Neutrophil (primary cell): ENCODE measurements around the gene BNC2.

Experiments used
- H3K27ac ChIP-seq: fragments of 200-600 bp; sonication (generic); 2 replicates; pipeline ENCODE4 v1.5.1; 2016; ENCODE audit warnings: mild to moderate bottlenecking, moderate library complexity
- H3K27me3 ChIP-seq: fragments of 200-600 bp; sonication (generic); 2 replicates; pipeline ENCODE4 v1.6.0; 2016; ENCODE audit warnings: mild to moderate bottlenecking
- H3K36me3 ChIP-seq: fragments of 200-600 bp; sonication (generic); 2 replicates; pipeline ENCODE4 v1.5.1; 2017
- H3K4me1 ChIP-seq, 2 experiments: fragments of 200-600 bp in 1 of 2; sonication (generic) in 1 of 2; 1 replicate in 1 of 2; 2 replicates in 1 of 2; pipeline versions ENCODE4 v1.5.1 to v1.6.1; 2013 to 2016; ENCODE audit warnings: low read depth in 1 of 2, low read length in 1 of 2, mild to moderate bottlenecking in 1 of 2, moderate library complexity in 1 of 2; ENCODE audit not compliant: control insufficient read depth in 1 of 2, insufficient read depth in 1 of 2
- H3K4me3 ChIP-seq, 2 experiments: fragments of 200-600 bp in 1 of 2; sonication (generic) in 1 of 2; 1 replicate in 1 of 2; 2 replicates in 1 of 2; pipeline ENCODE4 v1.5.1; 2013 to 2016; ENCODE audit warnings: low read depth in 1 of 2, low read length in 1 of 2, mild to moderate bottlenecking in 1 of 2, moderate library complexity in 1 of 2
- H3K9me3 ChIP-seq: fragments of 200-600 bp; sonication (generic); 2 replicates; pipeline ENCODE4 v1.5.1; 2016
- CTCF ChIP-seq: fragments of 200-600 bp; sonication (generic); IDR thresholded peaks from 2 replicates; pipeline ENCODE4 v1.5.1; 2016; ENCODE audit warnings: antibody characterized with exemption

BNC2 gene

GRCh38 chr9:16681652-16681987 is 188.8 kb downstream of the BNC2 start:
- H3K27me3 ChIP-seq: no peaks in the 10 kb centered on the region
- no peak for TF ChIP-seq CTCF
- no peaks in the 10 kb centered on the region for H3K9me3 ChIP-seq
- no peaks in the 10 kb centered on the region for H3K36me3 ChIP-seq
- no peaks in the 10 kb centered on the region for H3K4me1 ChIP-seq
- H3K27ac ChIP-seq: no peak overlapping the region
- H3K4me3 ChIP-seq: no peak overlapping the region

- Histone ChIP-seq H3K4me1 (no peaks in the 10 kb centered on the region), H3K27ac (no peak overlapping the region), H3K36me3 (no peaks in the 10 kb centered on the region), H3K4me3 (no peak overlapping the region), H3K9me3 (no peaks in the 10 kb centered on the region), H3K27me3 (no peaks in the 10 kb centered on the region)
- no peak for TF ChIP-seq CTCF
These were observed 189.4 kb downstream of the BNC2 start for GRCh38 chr9:16680975-16681651.

GRCh38 chr9:16680541-16680940 is 189.9 kb downstream of the BNC2 start:
- Histone ChIP-seq H3K4me3 (no peak overlapping the region), H3K9me3 (no peaks in the 10 kb centered on the region), H3K27ac (no peak overlapping the region), H3K27me3 (no peaks in the 10 kb centered on the region), H3K4me1 (no peaks in the 10 kb centered on the region), H3K36me3 (no peaks in the 10 kb centered on the region)
- TF ChIP-seq CTCF: no peak

GRCh38 chr9:16679327-16679821 is 191.1 kb downstream of the BNC2 start:
- Histone ChIP-seq H3K27ac (no peak overlapping the region), H3K27me3 (no peaks in the 10 kb centered on the region), H3K9me3 (no peaks in the 10 kb centered on the region), H3K36me3 (no peaks in the 10 kb centered on the region), H3K4me1 (no peaks in the 10 kb centered on the region), H3K4me3 (no peak overlapping the region)
- TF ChIP-seq CTCF: no peak

- no peaks in the 10 kb centered on the region for H3K27me3 ChIP-seq
- no peak overlapping the region for H3K27ac ChIP-seq
- H3K4me1 ChIP-seq: no peaks in the 10 kb centered on the region
- H3K36me3 ChIP-seq: no peaks in the 10 kb centered on the region
- no peaks in the 10 kb centered on the region for H3K9me3 ChIP-seq
- TF ChIP-seq CTCF: no peak
- no peak overlapping the region for H3K4me3 ChIP-seq
These were observed 194.0 kb downstream of the BNC2 start for GRCh38 chr9:16676519-16676918.
